Endothelial cell of umbilical vein (primary cell): Measurements from ENCODE around the gene SLC17A9. TPM values are rescaled to one million over a fixed set of nuclear protein-coding genes. Genes with fewer than 3 reads are reported as not detected.

Experiments
- BruUV-seq: library from RNA; stranded (reverse); fragments of 400-500 nt; replicated peaks from 2 replicates; lab custom pipeline; 2021; lab: Mats Ljungman, UMichigan
- CTCF ChIA-PET: fragments of 300-600, 350-600 bp; sonication (Branson Sonifier 250); formaldehyde crosslinking; loops from one replicate; lab custom pipeline; 2021; ENCODE audit warnings: antibody characterized with exemption, inconsistent platforms; lab: Charles Lee
- POLR2A ChIA-PET: fragments of 300-600, 350-600 bp; sonication (Branson Sonifier 250); formaldehyde crosslinking; loops from one replicate; lab custom pipeline; 2021; ENCODE audit warnings: antibody characterized with exemption, inconsistent platforms; lab: Charles Lee
- DNase-seq: peaks from one replicate; pipeline ENCODE4 v3.0.0-alpha.2; 2011; ENCODE audit warnings: low read depth, low spot score
- FAIRE-seq: peaks from 2 replicates; lab custom pipeline; 2011; peaks lifted over from hg19 to GRCh38; lab: Jason Lieb, UNC
- H2AFZ ChIP-seq: 2 replicates; pipeline ENCODE4 v1.6.0; 2012; ENCODE audit warnings: low read depth, low read length, control low read depth, inconsistent platforms
- H3K27ac ChIP-seq: 2 replicates; pipeline ENCODE4 v1.5.1; 2011; ENCODE audit warnings: low read depth, mild to moderate bottlenecking, control low read depth, low read length, moderate library complexity; ENCODE audit not compliant: insufficient read depth
- H3K27me3 ChIP-seq, 2 experiments: 2 replicates each; pipeline versions ENCODE4 v1.6.0 to v1.6.1; 2011; ENCODE audit warnings: low read length in 2 of 2, mixed read lengths in 1 of 2; ENCODE audit not compliant: control insufficient read depth in 2 of 2, insufficient read depth in 2 of 2
- H3K36me3 ChIP-seq, 2 experiments: 2 replicates in 1 of 2; 3 replicates in 1 of 2; pipeline ENCODE4 v1.5.1; 2011; ENCODE audit warnings: low read length in 2 of 2, mild to moderate bottlenecking in 1 of 2, moderate library complexity in 1 of 2; ENCODE audit not compliant: control insufficient read depth in 2 of 2, insufficient read depth in 2 of 2; ENCODE audit errors: extremely low read depth in 1 of 2
- H3K4me1 ChIP-seq: 3 replicates; pipeline ENCODE4 v1.5.1; 2011; ENCODE audit warnings: mild to moderate bottlenecking, low read length; ENCODE audit not compliant: control insufficient read depth, insufficient read depth; ENCODE audit errors: extremely low read depth
- H3K4me2 ChIP-seq: 2 replicates; pipeline ENCODE4 v1.6.1; 2011; ENCODE audit warnings: low read length, control low read depth, mixed read lengths; ENCODE audit not compliant: insufficient read depth
- H3K4me3 ChIP-seq, 3 experiments: fragments of 200-600 bp in 1 of 3; sonication (generic), shearing (Covaris generic) in 1 of 3; replicated peaks in 1 of 3; 2 replicates each; pipeline ENCODE4 v1.5.1; 2011 to 2016; ENCODE audit warnings: control low read depth in 3 of 3, low read length in 3 of 3, mild to moderate bottlenecking in 2 of 3, inconsistent platforms in 1 of 3, low read depth in 1 of 3, moderate library complexity in 1 of 3; ENCODE audit not compliant: insufficient read depth in 1 of 3
- H3K79me2 ChIP-seq: 2 replicates; pipeline ENCODE4 v1.6.0; 2012; ENCODE audit warnings: low read length, inconsistent platforms; ENCODE audit not compliant: control insufficient read depth, insufficient read depth
- H3K9ac ChIP-seq: replicated peaks from 2 replicates; pipeline ENCODE3; 2011; ENCODE audit warnings: low read length, control low read depth; ENCODE audit not compliant: insufficient read depth; ENCODE audit errors: extremely low read depth
- H3K9me1 ChIP-seq: replicated peaks from 3 replicates; pipeline ENCODE4 v1.6.0; 2011; ENCODE audit warnings: mild to moderate bottlenecking, low read length; ENCODE audit not compliant: control insufficient read depth, insufficient read depth; ENCODE audit errors: extremely low read depth
- H3K9me3 ChIP-seq: replicated peaks from 2 replicates; pipeline ENCODE4 v1.5.1; 2012; ENCODE audit warnings: low read length, inconsistent platforms; ENCODE audit not compliant: control insufficient read depth, insufficient read depth
- H4K20me1 ChIP-seq: replicated peaks from 2 replicates; pipeline ENCODE3; 2011; ENCODE audit warnings: mild to moderate bottlenecking, low read length; ENCODE audit not compliant: control insufficient read depth, insufficient read depth; ENCODE audit errors: extremely low read depth
- CTCF ChIP-seq, 2 donors: IDR thresholded peaks; 1 replicate in 1 of 2; 2 replicates in 1 of 2; pipeline ENCODE4 v1.5.1; 2011; ENCODE audit warnings: low read length in 2 of 2, mild to moderate bottlenecking in 2 of 2, moderate library complexity in 2 of 2, control low read depth in 1 of 2, inconsistent platforms in 1 of 2, low read depth in 1 of 2; ENCODE audit not compliant: insufficient read depth in 1 of 2; ENCODE audit errors: extremely low read depth in 1 of 2
- EZH2 ChIP-seq: IDR thresholded peaks from 2 replicates; pipeline ENCODE4 v1.6.1; 2012; ENCODE audit warnings: borderline replicate concordance, low read depth, mild to moderate bottlenecking, moderate library complexity, low read length, inconsistent platforms; ENCODE audit not compliant: severe bottlenecking
- FOS ChIP-seq: IDR thresholded peaks from 2 replicates; pipeline ENCODE4 v1.6.1; 2011; ENCODE audit warnings: mild to moderate bottlenecking, low read length, moderate library complexity, borderline replicate concordance; ENCODE audit not compliant: insufficient read depth
- GATA2 ChIP-seq: IDR thresholded peaks from 2 replicates; pipeline ENCODE4 v1.7.0; 2011; ENCODE audit warnings: low read depth, mild to moderate bottlenecking, moderate library complexity, mixed read lengths, low read length; ENCODE audit not compliant: insufficient read length, insufficient read depth
- JUN ChIP-seq: IDR thresholded peaks from 2 replicates; pipeline ENCODE4 v1.6.1; 2011; ENCODE audit warnings: borderline replicate concordance, low read depth; ENCODE audit not compliant: insufficient read length, insufficient read depth
- MYC ChIP-seq: IDR thresholded peaks from one replicate; pipeline ENCODE4 v1.6.1; 2011; ENCODE audit warnings: mild to moderate bottlenecking, low read depth, low read length
- POLR2A ChIP-seq: IDR thresholded peaks from 2 replicates; pipeline ENCODE4 v1.6.1; 2012; ENCODE audit warnings: low read depth, mild to moderate bottlenecking, control low read depth, low read length
- POLR2AphosphoS5 ChIP-seq: IDR thresholded peaks from 2 replicates; pipeline ENCODE4 v1.6.1; 2012; ENCODE audit warnings: low read depth, mild to moderate bottlenecking, control low read depth, low read length, moderate library complexity; ENCODE audit not compliant: insufficient read depth
- dilution Hi-C: fragments of 300-500 bp; cut with MboI; formaldehyde crosslinking; loops from one replicate; pipeline ENCODE4 v1.15.0; 2019; ENCODE audit warnings: low sequenced_read_pairs; ENCODE audit not compliant: extremely low pct_ligation_motif_present
- intact Hi-C: fragments of 100-400 bp; cut with micrococcal nuclease; formaldehyde crosslinking; loops from one replicate; pipeline ENCODE4 v1.10.0; 2022
- polyA plus RNA-seq, 4 experiments: library from polyadenylated mRNA; depleted of rRNA in 3 of 4; stranded (reverse) in 3 of 4; unstranded in 1 of 4; fragments of >200 nt; gene quantifications; 2 replicates each; pipeline versions ENCODE4 v1.2.1 to v1.2.3, GENCODE V29; 2011 to 2012; ENCODE audit warnings: missing spikeins in 1 of 4
- total RNA-seq: library from RNA; stranded (reverse); gene quantifications from 2 replicates; pipeline ENCODE4 v1.2.3, GENCODE V29; 2021
- TF ChIP-seq, protein P1 (sequence below): IDR thresholded peaks from 2 replicates; pipeline ENCODE4 v1.6.1; 2011; ENCODE audit not compliant: insufficient read depth, insufficient read length

SLC17A9 gene
- total and polyA plus RNA-seq, 2 donors (not counting 3 experiments of a cell fraction or from before 2014, with no cell fraction given), result 38.2 to 44.5 TPM

GRCh38 chr20:62913043-62913630, 39.4 kb upstream of the SLC17A9 start:
- peaks cover 20 to 38% of the 10 kb centered on the region in 2 experiments for H3K36me3 ChIP-seq
- CTCF ChIA-PET, result interaction anchor here (1.1 kb wide), 1 partner anchor 38 kb away, joined by 3 read pairs; no protein-coding TSS in a partner anchor
- H3K4me1 ChIP-seq, result no peaks in the 10 kb centered on the region
- no peak overlapping the region for H3K27ac ChIP-seq
- H2AFZ ChIP-seq, result no peak overlapping the region
- BruUV-seq, result no TSS peak
- FAIRE-seq (no peak), DNase-seq (no peak)
- H3K4me3 ChIP-seq, result no peak overlapping the region
- no peak overlapping the region for H3K9ac ChIP-seq
- intact Hi-C loops, result no loop called here
- dilution Hi-C loops, result no loop called here
- H3K79me2 ChIP-seq, result peaks cover 93% of the 10 kb centered on the region
- H3K4me2 ChIP-seq, result no peak overlapping the region
- no peak for TF ChIP-seq GATA2
- no peak for TF ChIP-seq POLR2AphosphoS5
- no peak for TF ChIP-seq MYC
- no peak for TF ChIP-seq FOS
- no peak for TF ChIP-seq POLR2A
- no peak for TF ChIP-seq EZH2
- TF ChIP-seq, protein P1, sequence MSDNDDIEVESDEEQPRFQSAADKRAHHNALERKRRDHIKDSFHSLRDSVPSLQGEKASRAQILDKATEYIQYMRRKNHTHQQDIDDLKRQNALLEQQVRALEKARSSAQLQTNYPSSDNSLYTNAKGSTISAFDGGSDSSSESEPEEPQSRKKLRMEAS, result no peak
- TF ChIP-seq JUN, result no peak
- no peak for TF ChIP-seq CTCF (IDR thresholded peaks at IDR 0.05; ENCODE audit: extremely low read depth in 1 of 2, insufficient read depth in 1 of 2, low read depth in 1 of 2, low read length in 2 of 2)
- POLR2A ChIA-PET, result no interaction called here
- H3K9me3 ChIP-seq, result no peaks in the 10 kb centered on the region
- no peaks in the 10 kb centered on the region for H3K9me1 ChIP-seq
- H4K20me1 ChIP-seq, result peaks cover 7% of the 10 kb centered on the region
- no peaks in the 10 kb centered on the region for H3K27me3 ChIP-seq
